IPS DF 19.7 (cell line): Measurements from ENCODE around the gene TASP1.

Experiments used
- DNase-seq: peaks from one replicate; pipeline ENCODE4 v3.0.0-alpha.2; 2013; ENCODE audit warnings: low read depth, low spot score

The TASP1 gene

GRCh38 chr20:13442986-13443385 is 195.7 kb downstream of the TASP1 start:
- no peak for DNase-seq

GRCh38 chr20:13441388-13441787 is 197.3 kb downstream of the TASP1 start:
- no peak for DNase-seq

GRCh38 chr20:13436530-13436929 is 202.2 kb downstream of the TASP1 start:
- DNase-seq: no peak

- no peak for DNase-seq
Observed at GRCh38 chr20:13432126-13432525, 206.6 kb downstream of the TASP1 start.

- DNase-seq: no peak
Observed at GRCh38 chr20:13430346-13431002, 208.3 kb downstream of the TASP1 start.

- DNase-seq: no peak
Observed at GRCh38 chr20:13428684-13429083, 210.0 kb downstream of the TASP1 start.

GRCh38 chr20:13426870-13427269 is 211.9 kb downstream of the TASP1 start:
- no peak for DNase-seq

GRCh38 chr20:13425381-13426135 is 213.2 kb downstream of the TASP1 start:
- DNase-seq: no peak

- DNase-seq: no peak
Observed at GRCh38 chr20:13424174-13424833, 214.4 kb downstream of the TASP1 start.

- no peak for DNase-seq
Observed at GRCh38 chr20:13423472-13424173, 215.1 kb downstream of the TASP1 start.

GRCh38 chr20:13422637-13423036 is 216.1 kb downstream of the TASP1 start:
- DNase-seq: no peak

- no peak for DNase-seq
Observed at GRCh38 chr20:13420625-13421024, 218.1 kb downstream of the TASP1 start.

GRCh38 chr20:13419477-13419876 is 219.3 kb downstream of the TASP1 start:
- no peak for DNase-seq

- no peak for DNase-seq
Observed at GRCh38 chr20:13418263-13419229, 220.2 kb downstream of the TASP1 start.

GRCh38 chr20:13416531-13416930 is 222.2 kb downstream of the TASP1 start:
- DNase-seq: no peak

GRCh38 chr20:13412806-13413445 is 225.8 kb downstream of the TASP1 start:
- DNase-seq: no peak

GRCh38 chr20:13404293-13404692 is 234.4 kb downstream of the TASP1 start:
- DNase-seq: no peak

- no peak for DNase-seq
Observed at GRCh38 chr20:13403453-13403852, 235.3 kb downstream of the TASP1 start.

- no peak for DNase-seq
Observed at GRCh38 chr20:13402986-13403385, 235.7 kb downstream of the TASP1 start.

GRCh38 chr20:13402171-13402760 is 236.5 kb downstream of the TASP1 start:
- no peak for DNase-seq
